Keratinocyte (primary cell): ENCODE data around the gene INTS3. TPM values are rescaled to one million over a fixed set of nuclear protein-coding genes. Genes with fewer than 3 reads are reported as not detected.

Experiments
- DNase-seq: peaks from one replicate; pipeline ENCODE4 v3.0.0-alpha.2; 2011; ENCODE audit warnings: low read depth, missing footprints, low spot score
- FAIRE-seq: peaks from 2 replicates; lab custom pipeline; 2011; peaks lifted over from hg19 to GRCh38; lab: Jason Lieb, UNC
- H2AFZ ChIP-seq: 2 replicates; pipeline ENCODE4 v1.6.0; 2012; ENCODE audit warnings: low read length, control low read depth, inconsistent platforms; ENCODE audit not compliant: control insufficient read depth
- H3K27ac ChIP-seq: 2 replicates; pipeline ENCODE4 v1.5.1; 2011; ENCODE audit warnings: low read length; ENCODE audit not compliant: control insufficient read depth, insufficient read depth
- H3K27me3 ChIP-seq: 3 replicates; pipeline ENCODE4 v1.6.0; 2011; ENCODE audit warnings: low read length; ENCODE audit not compliant: control insufficient read depth, insufficient read depth; ENCODE audit errors: extremely low read depth
- H3K36me3 ChIP-seq, 2 experiments: 2 replicates in 1 of 2; 3 replicates in 1 of 2; pipeline ENCODE4 v1.5.1; 2011; ENCODE audit warnings: low read length in 2 of 2, mild to moderate bottlenecking in 1 of 2; ENCODE audit not compliant: control insufficient read depth in 2 of 2, insufficient read depth in 2 of 2; ENCODE audit errors: extremely low read depth in 1 of 2
- H3K4me1 ChIP-seq: 3 replicates; pipeline ENCODE4 v1.5.1; 2011; ENCODE audit warnings: low read length; ENCODE audit not compliant: control insufficient read depth, insufficient read depth; ENCODE audit errors: extremely low read depth
- H3K4me2 ChIP-seq: 3 replicates; pipeline ENCODE4 v1.6.0; 2011; ENCODE audit warnings: low read depth, low read length; ENCODE audit not compliant: control insufficient read depth, insufficient read depth; ENCODE audit errors: extremely low read depth
- H3K4me3 ChIP-seq, 3 experiments: fragments of 200-600 bp in 1 of 3; sonication (generic) in 1 of 3; 2 replicates in 2 of 3; 3 replicates in 1 of 3; pipeline ENCODE4 v1.5.1; 2011 to 2016; ENCODE audit warnings: low read length in 3 of 3, mild to moderate bottlenecking in 3 of 3, control low read depth in 2 of 3, inconsistent platforms in 1 of 3, low read depth in 1 of 3, mixed read lengths in 1 of 3, mixed run types in 1 of 3, moderate library complexity in 1 of 3; ENCODE audit not compliant: control insufficient read depth in 2 of 3, insufficient read depth in 2 of 3; ENCODE audit errors: extremely low read depth in 1 of 3
- H3K79me2 ChIP-seq: 2 replicates; pipeline ENCODE4 v1.6.0; 2012; ENCODE audit warnings: low read length; ENCODE audit not compliant: control insufficient read depth, insufficient read depth
- H3K9ac ChIP-seq: 3 replicates; pipeline ENCODE4 v1.6.0; 2011; ENCODE audit warnings: low read length; ENCODE audit not compliant: control insufficient read depth, insufficient read depth; ENCODE audit errors: extremely low read depth
- H3K9me1 ChIP-seq: 3 replicates; pipeline ENCODE4 v1.6.0; 2011; ENCODE audit warnings: low read length; ENCODE audit not compliant: control insufficient read depth, insufficient read depth; ENCODE audit errors: extremely low read depth
- H3K9me3 ChIP-seq: 2 replicates; pipeline ENCODE4 v1.5.1; 2012; ENCODE audit warnings: low read depth, low read length; ENCODE audit not compliant: control insufficient read depth
- H4K20me1 ChIP-seq: 3 replicates; pipeline ENCODE4 v1.6.0; 2011; ENCODE audit warnings: low read length; ENCODE audit not compliant: control insufficient read depth, insufficient read depth; ENCODE audit errors: extremely low read depth
- CTCF ChIP-seq, 3 experiments: IDR thresholded peaks in 1 of 3; conservative IDR thresholded peaks in 1 of 3; optimal IDR thresholded peaks in 1 of 3; 2 replicates in 2 of 3; 3 replicates in 1 of 3; pipeline versions ENCODE3 to v1.5.1; 2011; ENCODE audit warnings: low read length in 3 of 3, mild to moderate bottlenecking in 3 of 3, moderate library complexity in 2 of 3, control low read depth in 1 of 3, inconsistent platforms in 1 of 3; ENCODE audit not compliant: insufficient read depth in 2 of 3; ENCODE audit errors: extremely low read depth in 1 of 3
- EZH2 ChIP-seq: IDR thresholded peaks from one replicate; pipeline ENCODE4 v1.6.1; 2012; ENCODE audit warnings: inconsistent platforms, mild to moderate bottlenecking, low read length, moderate library complexity
- dilution Hi-C: fragments of 300-500 bp; cut with MboI; formaldehyde crosslinking; loops from one replicate; pipeline ENCODE4 v1.7.0; 2020; ENCODE audit warnings: low sequenced_read_pairs; ENCODE audit not compliant: extremely low pct_ligation_motif_present
- polyA plus RNA-seq, 5 experiments: library from polyadenylated mRNA; depleted of rRNA in 3 of 5; stranded (reverse) in 3 of 5; stranded (forward) in 1 of 5; unstranded in 1 of 5; fragments of >200 nt; gene quantifications; 1 replicate in 1 of 5; 2 replicates in 3 of 5; 3 replicates in 1 of 5; pipeline versions ENCODE4 v1.2.1 to v1.2.3, GENCODE V29; 2011 to 2012; ENCODE audit warnings: missing spikeins in 2 of 5, low read depth in 1 of 5, low replicate concordance in 1 of 5

Gene INTS3
- polyA plus RNA-seq, 1 donor (not counting 4 experiments of a cell fraction or from before 2014, with no cell fraction given), result 24.6 TPM

GRCh38 chr1:153776845-153777370 is 49.1 kb downstream of the INTS3 start:
- no peak for TF ChIP-seq EZH2
- no peak for TF ChIP-seq CTCF (optimal IDR thresholded peaks at IDR 0.05 in 1 of 3, IDR thresholded peaks at IDR 0.05 in 1 of 3, conservative IDR thresholded peaks at IDR 0.05 in 1 of 3; ENCODE audit: extremely low read depth in 1 of 3, insufficient read depth in 2 of 3, low read length in 3 of 3)
- Histone ChIP-seq H3K9ac (no peak overlapping the region), H3K9me3 (no peaks in the 10 kb centered on the region), H3K27ac (no peak overlapping the region), H3K79me2 (no peaks in the 10 kb centered on the region), H3K4me1 (peaks cover 16% of the 10 kb centered on the region), H3K9me1 (no peaks in the 10 kb centered on the region), H2AFZ (no peak overlapping the region), H3K36me3 (peaks cover 5 to 8% of the 10 kb centered on the region in 2 experiments), H3K4me2 (no peak overlapping the region), H3K4me3 (no peak overlapping the region), H3K27me3 (no peaks in the 10 kb centered on the region), H4K20me1 (no peaks in the 10 kb centered on the region)
- FAIRE-seq (no peak), DNase-seq (no peak)
- dilution Hi-C loops, result no loop called here

GRCh38 chr1:153777648-153778047 is 49.8 kb downstream of the INTS3 start:
- H3K79me2 ChIP-seq, result no peaks in the 10 kb centered on the region
- no peak overlapping the region for H3K27ac ChIP-seq
- H3K4me2 ChIP-seq, result no peak overlapping the region
- no peaks in the 10 kb centered on the region for H3K27me3 ChIP-seq
- peaks cover 16% of the 10 kb centered on the region for H3K4me1 ChIP-seq
- FAIRE-seq (no peak), DNase-seq (no peak)
- H3K4me3 ChIP-seq, result no peak overlapping the region
- no peak overlapping the region for H2AFZ ChIP-seq
- H3K9me3 ChIP-seq, result no peaks in the 10 kb centered on the region
- H4K20me1 ChIP-seq, result no peaks in the 10 kb centered on the region
- H3K36me3 ChIP-seq, result peaks cover 0 to 7% of the 10 kb centered on the region in 2 experiments
- H3K9ac ChIP-seq, result no peak overlapping the region
- dilution Hi-C loops, result no loop called here
- H3K9me1 ChIP-seq, result no peaks in the 10 kb centered on the region
- no peak for TF ChIP-seq CTCF (optimal IDR thresholded peaks at IDR 0.05 in 1 of 3, IDR thresholded peaks at IDR 0.05 in 1 of 3, conservative IDR thresholded peaks at IDR 0.05 in 1 of 3; ENCODE audit: extremely low read depth in 1 of 3, insufficient read depth in 2 of 3, low read length in 3 of 3)
- TF ChIP-seq EZH2, result no peak
